Immature natural killer cell (primary cell): ENCODE measurements around the gene MSLN. TPM values are rescaled to one million over a fixed set of nuclear protein-coding genes. Genes with fewer than 3 reads are reported as not detected.

Experiments used
- DNase-seq, 3 donors: peaks; one replicate each; pipeline ENCODE4 v3.0.0; 2022; ENCODE audit warnings: mixed read lengths in 1 of 3
- H3K27ac Mint-ChIP-seq, 6 donors: one replicate each; pipeline ENCODE4 v1.8.0; 2020; ENCODE audit warnings: mixed read lengths in 6 of 6, mild to moderate bottlenecking in 5 of 6, inconsistent platforms in 4 of 6, moderate library complexity in 3 of 6
- H3K27me3 Mint-ChIP-seq, 3 donors: one replicate each; pipeline ENCODE4 v1.8.0; 2020 to 2021; ENCODE audit warnings: low read depth in 3 of 3, mild to moderate bottlenecking in 3 of 3, mixed read lengths in 3 of 3, moderate library complexity in 3 of 3, inconsistent platforms in 1 of 3
- H3K36me3 Mint-ChIP-seq, 3 donors: one replicate each; pipeline ENCODE4 v1.8.0; 2020; ENCODE audit warnings: mixed read lengths in 3 of 3, inconsistent platforms in 2 of 3, mild to moderate bottlenecking in 2 of 3
- H3K4me1 Mint-ChIP-seq, 2 donors: one replicate each; pipeline ENCODE4 v1.8.0; 2020; ENCODE audit warnings: inconsistent platforms in 2 of 2, mild to moderate bottlenecking in 2 of 2, mixed read lengths in 2 of 2, moderate library complexity in 1 of 2
- H3K4me3 Mint-ChIP-seq, 5 donors: one replicate each; pipeline ENCODE4 v1.8.0; 2020; ENCODE audit warnings: mild to moderate bottlenecking in 5 of 5, mixed read lengths in 5 of 5, inconsistent platforms in 3 of 5, moderate library complexity in 3 of 5
- H3K9me3 Mint-ChIP-seq, 6 donors: one replicate each; pipeline ENCODE4 v1.8.0; 2020; ENCODE audit warnings: mild to moderate bottlenecking in 6 of 6, mixed read lengths in 6 of 6, inconsistent platforms in 4 of 6, moderate library complexity in 3 of 6
- polyA plus RNA-seq, 3 donors: library from polyadenylated mRNA; unstranded; fragments of 300-500 nt; fragmentation: Illumina TruSeq; gene quantifications; one replicate each; pipeline ENCODE4 v1.2.3, GENCODE V29; 2021

Gene MSLN
- polyA plus RNA-seq, 3 donors from 2014 or later, result not detected

GRCh38 chr16:784431-784830 lies 23.9 kb downstream of the MSLN start:
- H3K4me3 Mint-ChIP-seq, result no peak overlapping the region
- peaks cover 0 to 6% (median 0%) of the 10 kb centered on the region in 3 donors for H3K27me3 Mint-ChIP-seq
- H3K9me3 Mint-ChIP-seq, result no peaks in the 10 kb centered on the region
- H3K36me3 Mint-ChIP-seq, result no peaks in the 10 kb centered on the region
- no peak overlapping the region for H3K27ac Mint-ChIP-seq
- DNase-seq, result no peak
- peaks cover 0 to 6% of the 10 kb centered on the region in 2 donors for H3K4me1 Mint-ChIP-seq

GRCh38 chr16:785563-786535 lies 25.3 kb downstream of the MSLN start:
- no peaks in the 10 kb centered on the region for H3K36me3 Mint-ChIP-seq
- peaks cover 0 to 4% (median 0%) of the 10 kb centered on the region in 3 donors for H3K27me3 Mint-ChIP-seq
- DNase-seq, result peak; percentile 59 to 66 (median 61)
- no peaks in the 10 kb centered on the region for H3K9me3 Mint-ChIP-seq
- H3K27ac Mint-ChIP-seq, result no peak overlapping the region
- peaks cover 0 to 8% of the 10 kb centered on the region in 2 donors for H3K4me1 Mint-ChIP-seq
- H3K4me3 Mint-ChIP-seq, result peak overlapping the region; percentile 56 to 83 (median 72)

GRCh38 chr16:787321-787966 lies 26.9 kb downstream of the MSLN start:
- Mint-ChIP-seq H3K27me3 (peaks cover 0 to 4% (median 0%) of the 10 kb centered on the region in 3 donors), H3K36me3 (peaks cover 0 to 4% (median 4%) of the 10 kb centered on the region in 3 donors), H3K4me1 (peaks cover 0 to 8% of the 10 kb centered on the region in 2 donors), H3K27ac (peak overlapping the region in 3 of 6 donors; percentile 30 to 62 (median 37)), H3K4me3 (peak overlapping the region; percentile 67 to 85 (median 83)), H3K9me3 (no peaks in the 10 kb centered on the region)
- DNase-seq, result peak in 1 of 3 donors; percentile 8

GRCh38 chr16:787978-788398 lies 27.5 kb downstream of the MSLN start, which contains the start of gene RPUSD1:
TSS of gene RPUSD1 (minus strand) at chr16:788381. CDS start at chr16:787737, 644 bp downstream.
- peak within 1 kb of the TSS in 4 of 6 donors; percentile 30 to 62 (median 46) for H3K27ac Mint-ChIP-seq
- H3K27me3 Mint-ChIP-seq, result peaks cover 0 to 4% (median 0%) of the 10 kb centered on the region in 3 donors
- H3K4me3 Mint-ChIP-seq, result peak within 1 kb of the TSS; percentile 67 to 85 (median 83)
- peaks cover 0 to 4% (median 4%) of the 10 kb centered on the region in 3 donors for H3K36me3 Mint-ChIP-seq
- DNase-seq, result no peak
- H3K9me3 Mint-ChIP-seq, result no peaks in the 10 kb centered on the region
- peaks cover 0 to 8% of the 10 kb centered on the region in 2 donors for H3K4me1 Mint-ChIP-seq

GRCh38 chr16:788399-789126 lies 28.0 kb downstream of the MSLN start, which contains the start of gene CHTF18:
TSS of gene CHTF18 (plus strand) at chr16:788620. CDS start at chr16:788685, 65 bp downstream.
- peak within 1 kb of the TSS; percentile 67 to 85 (median 83) for H3K4me3 Mint-ChIP-seq
- H3K36me3 Mint-ChIP-seq, result peaks cover 0 to 4% (median 4%) of the 10 kb centered on the region in 3 donors
- peaks cover 0 to 8% of the 10 kb centered on the region in 2 donors for H3K4me1 Mint-ChIP-seq
- H3K27ac Mint-ChIP-seq, result peak within 1 kb of the TSS in 4 of 6 donors; percentile 30 to 62 (median 46)
- H3K27me3 Mint-ChIP-seq, result peaks cover 0 to 4% (median 0%) of the 10 kb centered on the region in 3 donors
- peak; percentile 92 to 96 (median 94) for DNase-seq
- no peaks in the 10 kb centered on the region for H3K9me3 Mint-ChIP-seq

GRCh38 chr16:789191-789850 lies 28.8 kb downstream of the MSLN start:
- Mint-ChIP-seq H3K36me3 (peaks cover 0 to 4% (median 4%) of the 10 kb centered on the region in 3 donors), H3K9me3 (no peaks in the 10 kb centered on the region), H3K27me3 (peaks cover 0 to 4% (median 0%) of the 10 kb centered on the region in 3 donors), H3K4me3 (peak overlapping the region in 4 of 5 donors; percentile 21 to 60 (median 43)), H3K27ac (no peak overlapping the region), H3K4me1 (peaks cover 0 to 8% of the 10 kb centered on the region in 2 donors)
- DNase-seq, result no peak

GRCh38 chr16:790086-790485 lies 29.6 kb downstream of the MSLN start:
- peak overlapping the region in 4 of 5 donors; percentile 45 to 71 (median 60) for H3K4me3 Mint-ChIP-seq
- peaks cover 0 to 4% (median 4%) of the 10 kb centered on the region in 3 donors for H3K36me3 Mint-ChIP-seq
- H3K27me3 Mint-ChIP-seq, result peaks cover 0 to 4% (median 0%) of the 10 kb centered on the region in 3 donors
- peaks cover 0 to 8% of the 10 kb centered on the region in 2 donors for H3K4me1 Mint-ChIP-seq
- DNase-seq, result no peak
- no peaks in the 10 kb centered on the region for H3K9me3 Mint-ChIP-seq
- H3K27ac Mint-ChIP-seq, result peak overlapping the region in 1 of 6 donors; percentile 69

GRCh38 chr16:791131-791530 lies 30.6 kb downstream of the MSLN start:
- no peaks in the 10 kb centered on the region for H3K9me3 Mint-ChIP-seq
- peaks cover 0 to 4% (median 0%) of the 10 kb centered on the region in 3 donors for H3K27me3 Mint-ChIP-seq
- H3K4me3 Mint-ChIP-seq, result no peak overlapping the region
- H3K4me1 Mint-ChIP-seq, result peaks cover 0 to 8% of the 10 kb centered on the region in 2 donors
- H3K27ac Mint-ChIP-seq, result no peak overlapping the region
- peaks cover 0 to 4% (median 4%) of the 10 kb centered on the region in 3 donors for H3K36me3 Mint-ChIP-seq
- DNase-seq, result no peak

- H3K4me1 Mint-ChIP-seq, result peaks cover 0 to 3% of the 10 kb centered on the region in 2 donors
- peaks cover 0 to 4% (median 4%) of the 10 kb centered on the region in 3 donors for H3K36me3 Mint-ChIP-seq
- H3K4me3 Mint-ChIP-seq, result no peak overlapping the region
- peaks cover 0 to 2% (median 0%) of the 10 kb centered on the region in 3 donors for H3K27me3 Mint-ChIP-seq
- H3K9me3 Mint-ChIP-seq, result no peaks in the 10 kb centered on the region
- H3K27ac Mint-ChIP-seq, result no peak overlapping the region
- no peak for DNase-seq
Measured at GRCh38 chr16:792221-792995, 31.9 kb downstream of the MSLN start.

- Mint-ChIP-seq H3K27me3 (peaks cover 0 to 2% (median 0%) of the 10 kb centered on the region in 3 donors), H3K9me3 (no peaks in the 10 kb centered on the region), H3K4me3 (no peak overlapping the region), H3K36me3 (peaks cover 0 to 4% (median 4%) of the 10 kb centered on the region in 3 donors), H3K4me1 (peaks cover 0 to 2% of the 10 kb centered on the region in 2 donors), H3K27ac (no peak overlapping the region)
- DNase-seq, result no peak
Measured at GRCh38 chr16:793414-793813, 32.9 kb downstream of the MSLN start.

GRCh38 chr16:794091-794822 lies 33.7 kb downstream of the MSLN start:
- Mint-ChIP-seq H3K27ac (no peak overlapping the region), H3K9me3 (no peaks in the 10 kb centered on the region), H3K4me3 (no peak overlapping the region), H3K36me3 (peaks cover 0 to 4% (median 4%) of the 10 kb centered on the region in 3 donors), H3K4me1 (peaks cover 0 to 2% of the 10 kb centered on the region in 2 donors), H3K27me3 (peaks cover 0 to 2% (median 0%) of the 10 kb centered on the region in 3 donors)
- DNase-seq, result no peak
